T-cell (primary cell): ENCODE results near the gene AGPAT2. TPM values are rescaled to one million over a fixed set of nuclear protein-coding genes. Genes with fewer than 3 reads are reported as not detected.

Source experiments
- ATAC-seq, 4 experiments: fragments of 200-7000 bp in 3 of 4; fragments of 150-1000 bp in 1 of 4; cut with Tn5 transposase; replicated peaks in 1 of 4; 1 replicate in 3 of 4; 2 replicates in 1 of 4; pipeline ENCODE4 v1.10.0; 2021; ENCODE audit warnings: moderate library complexity in 3 of 4, mild to moderate bottlenecking in 2 of 4, moderate number of reproducible peaks in 1 of 4
- CTCF ChIA-PET, 2 donors: fragments of 300-600 bp; sonication (Branson Sonifier 250); formaldehyde crosslinking; loops; one replicate each; lab custom pipeline; 2022; ENCODE audit warnings: antibody characterized with exemption in 2 of 2; lab: Charles Lee
- POLR2A ChIA-PET, 2 donors: fragments of 300-600 bp; sonication (Branson Sonifier 250); formaldehyde crosslinking; loops; one replicate each; lab custom pipeline; 2022; ENCODE audit warnings: antibody characterized with exemption in 2 of 2; lab: Charles Lee
- DNase-seq, 35 experiments: peaks; one replicate each; pipeline versions ENCODE4 v3.0.0 to v3.0.0-alpha.2; 2013 to 2023
- H3K27ac ChIP-seq: one replicate; pipeline ENCODE4 v1.5.1; 2013; ENCODE audit warnings: low read length
- H3K27me3 ChIP-seq, 2 experiments: replicated peaks in 1 of 2; 1 replicate in 1 of 2; 2 replicates in 1 of 2; pipeline versions ENCODE4 v1.6.1 to v1.7.0; 2013; ENCODE audit warnings: low read length in 1 of 2, mixed read lengths in 1 of 2; ENCODE audit not compliant: control insufficient read depth in 2 of 2, insufficient read depth in 2 of 2; ENCODE audit errors: extremely low read depth in 1 of 2
- H3K36me3 ChIP-seq, 2 donors: 1 replicate in 1 of 2; 2 replicates in 1 of 2; pipeline versions ENCODE4 v1.6.1 to v1.7.0; 2013; ENCODE audit warnings: low read length in 1 of 2; ENCODE audit not compliant: control insufficient read depth in 2 of 2, insufficient read depth in 1 of 2; ENCODE audit errors: extremely low read depth in 1 of 2
- H3K4me1 ChIP-seq, 2 experiments: 1 replicate in 1 of 2; 2 replicates in 1 of 2; pipeline versions ENCODE4 v1.6.1 to v1.7.0; 2013; ENCODE audit warnings: low read length in 2 of 2, mixed read lengths in 1 of 2; ENCODE audit not compliant: insufficient read depth in 2 of 2, control insufficient read depth in 1 of 2; ENCODE audit errors: extremely low read depth in 1 of 2
- H3K4me3 ChIP-seq, 2 donors: 1 replicate in 1 of 2; 2 replicates in 1 of 2; pipeline versions ENCODE4 v1.5.1 to v1.7.0; 2013; ENCODE audit warnings: mild to moderate bottlenecking in 2 of 2, low read length in 1 of 2, moderate library complexity in 1 of 2; ENCODE audit not compliant: control insufficient read depth in 1 of 2; ENCODE audit errors: extremely low read depth in 1 of 2
- H3K9me3 ChIP-seq: 2 replicates; pipeline ENCODE4 v1.7.0; 2013
- H3K27ac Mint-ChIP-seq, 2 donors: one replicate each; pipeline ENCODE4 v1.8.0; 2020 to 2021; ENCODE audit warnings: mild to moderate bottlenecking in 2 of 2, mixed read lengths in 2 of 2
- H3K27me3 Mint-ChIP-seq, 2 donors: one replicate each; pipeline ENCODE4 v1.8.0; 2021 to 2022; ENCODE audit warnings: mixed read lengths in 2 of 2
- H3K36me3 Mint-ChIP-seq: one replicate; pipeline ENCODE4 v1.8.0; 2021; ENCODE audit warnings: mixed read lengths
- H3K4me1 Mint-ChIP-seq, 3 donors: one replicate each; pipeline ENCODE4 v1.8.0; 2020 to 2022; ENCODE audit warnings: mixed read lengths in 3 of 3, mild to moderate bottlenecking in 1 of 3
- H3K4me3 Mint-ChIP-seq, 3 donors: one replicate each; pipeline ENCODE4 v1.8.0; 2020 to 2022; ENCODE audit warnings: mild to moderate bottlenecking in 3 of 3, mixed read lengths in 3 of 3, moderate library complexity in 3 of 3
- H3K9me3 Mint-ChIP-seq, 3 donors: one replicate each; pipeline ENCODE4 v1.8.0; 2020 to 2022; ENCODE audit warnings: mixed read lengths in 3 of 3
- WGBS: methylation state at CpG from one replicate; pipeline ENCODE4 v1.1.5; 2013; ENCODE audit warnings: missing lambda C conversion rate; ENCODE audit not compliant: insufficient coverage; 5-methylcytosine and 5-hydroxymethylcytosine counted together
- total RNA-seq, 35 experiments: library from RNA in 6 of 35; stranded (reverse) in 6 of 35; fragments of 120-200 nt in 1 of 35; gene quantifications; one replicate each; pipeline versions ENCODE4 v1.2.1 to v1.2.4 and lab custom pipeline; 2013 to 2026

The AGPAT2 gene
- total RNA-seq, 5 donors from 2014 or later (not counting 1 experiment from before 2014, with no cell fraction given), result 6.5 to 13.0 (median 12.1) TPM

DNA sequence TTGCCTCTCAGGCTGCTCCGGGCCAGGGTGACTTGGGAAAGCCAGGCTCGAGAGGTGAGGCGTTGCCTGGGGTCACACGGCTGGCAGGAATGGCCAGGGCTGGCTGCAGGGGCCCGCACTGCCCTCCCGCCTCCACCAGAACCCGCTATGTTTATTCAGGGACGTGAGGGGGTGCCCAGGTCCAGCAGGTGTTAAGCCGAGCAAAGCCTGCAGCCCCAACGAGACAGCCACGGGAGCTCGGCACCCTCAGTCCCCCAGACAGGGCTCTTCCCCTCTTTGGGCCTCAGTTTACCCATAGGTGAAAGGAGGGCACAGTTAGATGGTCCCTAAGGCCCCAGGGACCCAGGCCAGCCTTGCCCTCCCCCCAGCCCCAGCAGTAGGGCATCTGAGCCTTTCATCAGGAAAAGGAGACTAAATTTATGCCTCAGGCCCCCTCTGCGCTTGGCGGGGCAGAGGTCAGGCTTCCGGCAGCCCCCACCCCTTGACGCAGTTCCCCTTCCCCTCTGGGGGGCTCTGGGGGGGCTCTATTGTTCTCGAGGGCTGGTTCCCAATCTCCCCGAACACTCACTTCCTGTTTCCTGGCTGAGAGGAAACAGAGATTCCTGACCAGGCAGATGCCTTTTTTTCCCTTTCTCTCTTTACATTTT, 31.6 kb downstream of the AGPAT2 start:
- CTCF ChIA-PET, result no interaction called here

DNA sequence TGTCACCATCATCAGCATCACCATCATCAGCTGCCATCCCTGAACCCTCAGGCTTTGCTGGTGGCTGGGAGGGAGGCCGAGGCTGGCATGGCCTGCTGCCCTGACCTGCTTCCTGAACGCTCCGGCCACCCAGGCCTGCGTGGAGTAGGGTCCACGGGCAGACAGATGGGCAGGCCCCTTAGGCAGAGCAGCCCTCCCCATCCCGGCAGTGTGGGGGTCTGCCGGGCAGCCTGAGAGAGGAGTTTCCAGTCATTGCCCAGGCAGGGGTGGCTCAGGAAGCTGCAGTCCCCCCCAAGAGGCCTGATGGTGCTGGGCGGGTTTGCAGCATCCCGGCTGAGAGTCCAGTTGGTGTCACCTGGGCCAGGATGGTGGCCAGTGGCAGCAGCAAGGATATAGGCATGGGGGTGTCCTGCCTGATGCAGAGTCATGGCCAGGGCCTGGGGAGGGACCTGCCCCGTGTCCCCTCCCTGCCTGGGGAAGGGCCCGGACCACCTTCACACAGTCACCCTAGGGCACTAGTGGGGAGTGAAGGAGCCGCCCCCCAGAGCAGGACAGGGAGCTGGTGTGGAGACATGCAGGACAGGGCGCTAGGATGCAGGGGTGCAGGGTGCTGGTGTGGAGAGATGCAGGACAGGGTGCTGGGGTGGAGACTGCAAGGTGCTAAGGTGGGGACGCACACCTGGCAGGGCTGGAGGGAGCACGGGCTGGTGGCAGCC, 32.3 kb downstream of the AGPAT2 start:
- peaks cover 19 to 53% of the 10 kb centered on the region in 2 donors for H3K27me3 Mint-ChIP-seq
- H3K9me3 Mint-ChIP-seq, result no peaks in the 10 kb centered on the region
- Histone ChIP-seq H3K4me3 (no peak overlapping the region), H3K27ac (no peak overlapping the region), H3K9me3 (no peaks in the 10 kb centered on the region), H3K27me3 (peaks cover 0 to 83% of the 10 kb centered on the region in 2 experiments), H3K4me1 (peaks cover 3 to 43% of the 10 kb centered on the region in 2 experiments), H3K36me3 (no peaks in the 10 kb centered on the region)
- peaks cover 12 to 16% (median 16%) of the 10 kb centered on the region in 3 donors for H3K4me1 Mint-ChIP-seq
- no peak overlapping the region for H3K27ac Mint-ChIP-seq
- ChIA-PET POLR2A (no interaction called here), CTCF (no interaction called here)
- no peak overlapping the region for H3K4me3 Mint-ChIP-seq
- ATAC-seq (no peak), DNase-seq (no peak)
- 85% methylated on average over 12 of the region's 15 CpGs for WGBS
- no peaks in the 10 kb centered on the region for H3K36me3 Mint-ChIP-seq

More for the DNA sequence above, 31.6 kb downstream of the AGPAT2 start:
- H3K27me3 Mint-ChIP-seq, result peaks cover 19 to 57% of the 10 kb centered on the region in 2 donors
- no peak for ATAC-seq
- Histone ChIP-seq H3K4me3 (no peak overlapping the region), H3K36me3 (no peaks in the 10 kb centered on the region), H3K9me3 (no peaks in the 10 kb centered on the region), H3K27ac (no peak overlapping the region), H3K27me3 (peaks cover 0 to 87% of the 10 kb centered on the region in 2 experiments), H3K4me1 (peaks cover 3 to 43% of the 10 kb centered on the region in 2 experiments)
- H3K4me3 Mint-ChIP-seq, result no peak overlapping the region
- H3K9me3 Mint-ChIP-seq, result no peaks in the 10 kb centered on the region
- WGBS, result 36% methylated on average over 5 of the region's 18 CpGs
- POLR2A ChIA-PET, result no interaction called here
- H3K36me3 Mint-ChIP-seq, result no peaks in the 10 kb centered on the region
- no peak overlapping the region for H3K27ac Mint-ChIP-seq
- no peak for DNase-seq
- H3K4me1 Mint-ChIP-seq, result peaks cover 12 to 16% (median 16%) of the 10 kb centered on the region in 3 donors

DNA sequence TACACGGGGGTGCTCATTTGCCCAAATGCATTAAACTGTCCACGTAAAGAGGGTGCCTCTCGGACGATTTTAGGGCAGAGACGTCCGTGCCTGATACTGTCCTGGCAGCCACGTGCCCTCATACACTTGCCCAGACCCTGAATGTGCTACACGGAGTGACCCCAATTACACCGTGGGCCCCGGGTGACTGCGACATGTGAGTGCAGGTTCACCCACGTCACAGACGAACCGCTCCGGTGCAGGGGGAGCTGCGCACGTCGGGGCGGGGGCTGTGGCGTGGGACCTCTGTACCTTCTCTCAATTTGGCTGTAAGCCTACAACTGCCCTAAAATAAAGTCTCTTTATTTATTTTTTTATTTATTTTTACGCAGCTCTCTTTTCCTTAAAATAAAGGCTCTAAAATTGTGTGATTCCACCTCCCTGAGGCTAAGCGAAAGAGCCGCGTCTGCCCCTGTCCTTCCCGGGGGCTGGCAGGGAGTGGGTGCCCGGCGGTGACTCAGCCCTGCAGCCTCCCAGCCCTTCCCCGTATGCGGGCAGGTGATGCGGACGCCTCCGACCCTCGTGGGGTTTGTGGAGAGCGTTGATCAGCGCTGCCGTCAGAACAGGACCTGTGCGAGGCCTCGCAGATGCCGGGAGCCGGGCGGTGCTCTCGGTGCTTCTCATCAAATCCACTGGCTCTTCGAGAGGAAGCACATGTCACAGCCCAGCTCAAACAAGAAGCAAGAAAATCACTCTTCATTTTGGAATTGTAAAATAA, 33.8 kb downstream of the AGPAT2 start:
- Histone ChIP-seq H3K27me3 (peaks cover 0 to 82% of the 10 kb centered on the region in 2 experiments), H3K4me1 (peaks cover 0 to 28% of the 10 kb centered on the region in 2 experiments), H3K4me3 (no peak overlapping the region), H3K36me3 (no peaks in the 10 kb centered on the region), H3K9me3 (no peaks in the 10 kb centered on the region), H3K27ac (no peak overlapping the region)
- Mint-ChIP-seq H3K4me1 (peaks cover 10 to 14% (median 14%) of the 10 kb centered on the region in 3 donors), H3K27me3 (peaks cover 21 to 55% of the 10 kb centered on the region in 2 donors), H3K27ac (no peak overlapping the region), H3K36me3 (no peaks in the 10 kb centered on the region), H3K9me3 (no peaks in the 10 kb centered on the region), H3K4me3 (no peak overlapping the region)
- ATAC-seq (no peak), DNase-seq (no peak)
- CTCF ChIA-PET, result no interaction called here
- 58% methylated on average over 24 of the region's 43 CpGs for WGBS
- POLR2A ChIA-PET, result no interaction called here

DNA sequence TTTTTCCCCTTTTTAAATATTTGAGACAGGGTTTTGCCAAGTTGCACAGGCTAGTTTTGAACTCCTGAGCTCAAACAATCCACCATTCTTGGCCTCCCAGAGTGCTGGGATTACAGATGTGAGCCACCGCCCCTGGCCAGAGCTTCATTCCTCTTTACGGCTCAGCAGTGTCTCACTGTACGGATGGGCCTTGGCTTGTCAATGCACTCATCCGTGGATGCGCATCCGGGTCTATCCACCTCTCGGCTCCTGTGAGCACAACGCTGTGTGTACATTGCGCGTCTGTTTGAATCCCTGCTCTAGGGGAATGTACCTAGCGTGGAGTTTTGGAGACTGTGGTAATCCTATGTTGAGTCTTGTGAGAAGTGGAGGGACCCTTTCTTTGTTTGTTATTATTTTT, 35.4 kb downstream of the AGPAT2 start:
- Mint-ChIP-seq H3K27me3 (peaks cover 15 to 50% of the 10 kb centered on the region in 2 donors), H3K36me3 (no peaks in the 10 kb centered on the region), H3K9me3 (no peaks in the 10 kb centered on the region), H3K4me3 (no peak overlapping the region), H3K27ac (no peak overlapping the region), H3K4me1 (peaks cover 0 to 5% (median 4%) of the 10 kb centered on the region in 3 donors)
- Histone ChIP-seq H3K27me3 (peaks cover 0 to 79% of the 10 kb centered on the region in 2 experiments), H3K9me3 (no peaks in the 10 kb centered on the region), H3K27ac (no peak overlapping the region), H3K36me3 (no peaks in the 10 kb centered on the region), H3K4me3 (no peak overlapping the region), H3K4me1 (peaks cover 0 to 15% of the 10 kb centered on the region in 2 experiments)
- ChIA-PET POLR2A (no interaction called here), CTCF (interaction anchor here in 1 of 2 donors (0.6 kb wide), 1 partner anchor 20 kb away, joined by 8 read pairs; no protein-coding TSS in a partner anchor)
- WGBS, result 99% methylated on average over 8 of the region's 11 CpGs
- ATAC-seq (no peak), DNase-seq (no peak)

DNA sequence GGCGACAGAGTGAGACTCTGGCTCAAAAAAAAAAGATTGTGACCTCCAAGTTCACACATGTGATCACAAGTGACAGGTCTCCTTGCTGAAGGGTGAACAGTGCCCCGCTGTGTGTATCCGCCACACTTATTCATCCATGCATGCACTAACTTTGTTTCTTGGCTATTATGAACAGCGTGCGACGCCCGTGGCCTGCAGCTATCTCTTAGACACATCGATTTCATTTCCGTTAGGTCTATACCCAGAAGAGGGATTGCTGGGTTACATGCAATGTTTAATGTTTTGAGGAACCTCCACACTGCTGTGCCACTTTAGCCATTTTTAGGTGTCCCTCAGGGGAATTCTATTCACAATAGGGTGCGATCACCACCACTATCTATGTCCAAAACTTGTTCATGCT, 36.6 kb downstream of the AGPAT2 start:
- DNase-seq (no peak), ATAC-seq (no peak)
- Histone ChIP-seq H3K4me1 (peaks cover 2 to 7% of the 10 kb centered on the region in 2 experiments), H3K4me3 (no peak overlapping the region), H3K27ac (no peak overlapping the region), H3K9me3 (no peaks in the 10 kb centered on the region), H3K36me3 (no peaks in the 10 kb centered on the region), H3K27me3 (peaks cover 0 to 79% of the 10 kb centered on the region in 2 experiments)
- Mint-ChIP-seq H3K4me1 (no peaks in the 10 kb centered on the region), H3K4me3 (no peak overlapping the region), H3K27ac (no peak overlapping the region), H3K9me3 (no peaks in the 10 kb centered on the region), H3K36me3 (no peaks in the 10 kb centered on the region), H3K27me3 (peaks cover 16 to 40% of the 10 kb centered on the region in 2 donors)
- ChIA-PET POLR2A (no interaction called here), CTCF (no interaction called here)
- 83% methylated on average over 9 of the region's 10 CpGs for WGBS

GRCh38 chr9:136650021-136650420, 37.2 kb downstream of the AGPAT2 start:
- H3K4me1 Mint-ChIP-seq, result no peaks in the 10 kb centered on the region
- no peaks in the 10 kb centered on the region for H3K9me3 Mint-ChIP-seq
- Histone ChIP-seq H3K27me3 (peaks cover 0 to 79% of the 10 kb centered on the region in 2 experiments), H3K4me3 (no peak overlapping the region), H3K4me1 (peaks cover 2 to 7% of the 10 kb centered on the region in 2 experiments), H3K36me3 (no peaks in the 10 kb centered on the region), H3K27ac (no peak overlapping the region), H3K9me3 (no peaks in the 10 kb centered on the region)
- DNase-seq (no peak), ATAC-seq (no peak)
- WGBS, result 97% methylated on average over 4 of the region's 8 CpGs
- ChIA-PET CTCF (interaction anchor here in 1 of 2 donors (0.7 kb wide), 1 partner anchor 12 kb away, joined by 3 read pairs; no protein-coding TSS in a partner anchor), POLR2A (no interaction called here)
- peaks cover 16 to 36% of the 10 kb centered on the region in 2 donors for H3K27me3 Mint-ChIP-seq
- no peak overlapping the region for H3K4me3 Mint-ChIP-seq
- no peak overlapping the region for H3K27ac Mint-ChIP-seq
- no peaks in the 10 kb centered on the region for H3K36me3 Mint-ChIP-seq
